ENCODE data around the gene TMSB10.
"Not testable (repeated sequence)": the region's sequence is repeated elsewhere in the genome, so short reads cannot be mapped to it uniquely, and the experiment has no call there.

TMSB10 gene

GRCh38 chr2:84902526-84902925, 2.9 kb upstream of the TMSB10 start:
- no peaks in the 10 kb centered on the region for H3K9me3 Mint-ChIP-seq
- no peak overlapping the region for H3K4me3 Mint-ChIP-seq
- no peaks in the 10 kb centered on the region for H3K27me3 Mint-ChIP-seq
- H3K36me3 Mint-ChIP-seq (ENCODE audit: low read depth), result peaks cover 26% of the 10 kb centered on the region
- intact Hi-C loops (cut with micrococcal nuclease), result no loop called here
- peaks cover 68% of the 10 kb centered on the region for H3K4me1 Mint-ChIP-seq (ENCODE audit: low read depth)
- H3K27ac Mint-ChIP-seq, result peak overlapping the region; percentile 56

DNA sequence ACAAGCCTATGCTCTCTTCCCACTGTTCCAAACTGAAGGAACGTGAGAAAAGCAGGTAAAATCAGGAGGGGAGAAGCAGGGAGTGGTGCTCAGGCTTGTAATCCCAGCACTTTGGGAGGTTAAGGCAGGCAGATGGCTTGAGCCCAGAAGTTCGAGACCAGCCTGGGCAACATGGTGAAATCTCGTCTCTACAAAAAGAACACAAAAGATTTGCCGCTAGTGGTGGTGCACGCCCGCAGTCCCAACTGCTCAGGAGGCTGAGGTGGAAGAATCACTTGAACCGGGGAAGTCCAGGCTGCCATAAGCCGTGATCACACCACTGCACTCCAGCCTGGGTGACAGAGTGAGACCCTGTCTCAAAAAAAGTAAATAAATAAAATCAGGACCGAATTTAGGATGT, 1.3 kb upstream of the TMSB10 start:
- H3K27me3 Mint-ChIP-seq, result no peaks in the 10 kb centered on the region
- H3K36me3 Mint-ChIP-seq (ENCODE audit: low read depth), result peaks cover 36% of the 10 kb centered on the region
- intact Hi-C loops (cut with micrococcal nuclease), result loop anchor here (2.0 kb wide), 1 partner anchor 15 kb away; no protein-coding TSS in a partner anchor
- peaks cover 68% of the 10 kb centered on the region for H3K4me1 Mint-ChIP-seq (ENCODE audit: low read depth)
- peak overlapping the region; percentile 98 for H3K27ac Mint-ChIP-seq
- peak overlapping the region; percentile 98 for H3K4me3 Mint-ChIP-seq
- H3K9me3 Mint-ChIP-seq, result no peaks in the 10 kb centered on the region

- Mint-ChIP-seq H3K4me3 (peak overlapping the region; percentile 98), H3K9me3 (no peaks in the 10 kb centered on the region), H3K27me3 (no peaks in the 10 kb centered on the region), H3K4me1 (ENCODE audit: low read depth) (peaks cover 68% of the 10 kb centered on the region), H3K36me3 (ENCODE audit: low read depth) (peaks cover 42% of the 10 kb centered on the region), H3K27ac (peak overlapping the region; percentile 98)
- intact Hi-C loops (cut with micrococcal nuclease), result loop anchor here (2.0 to 5.0 kb wide), 2 partner anchors 16 to 72 kb away; no protein-coding TSS in a partner anchor
These were observed 710 bp upstream of the TMSB10 start for GRCh38 chr2:84904717-84905174.

GRCh38 chr2:84906108-84906899, 848 bp downstream of the TMSB10 start:
- intact Hi-C loops (cut with micrococcal nuclease), result loop anchor here (5.0 kb wide), 1 partner anchor 74 kb away; no protein-coding TSS in a partner anchor
- H3K36me3 Mint-ChIP-seq (ENCODE audit: low read depth), result peaks cover 47% of the 10 kb centered on the region

DNA sequence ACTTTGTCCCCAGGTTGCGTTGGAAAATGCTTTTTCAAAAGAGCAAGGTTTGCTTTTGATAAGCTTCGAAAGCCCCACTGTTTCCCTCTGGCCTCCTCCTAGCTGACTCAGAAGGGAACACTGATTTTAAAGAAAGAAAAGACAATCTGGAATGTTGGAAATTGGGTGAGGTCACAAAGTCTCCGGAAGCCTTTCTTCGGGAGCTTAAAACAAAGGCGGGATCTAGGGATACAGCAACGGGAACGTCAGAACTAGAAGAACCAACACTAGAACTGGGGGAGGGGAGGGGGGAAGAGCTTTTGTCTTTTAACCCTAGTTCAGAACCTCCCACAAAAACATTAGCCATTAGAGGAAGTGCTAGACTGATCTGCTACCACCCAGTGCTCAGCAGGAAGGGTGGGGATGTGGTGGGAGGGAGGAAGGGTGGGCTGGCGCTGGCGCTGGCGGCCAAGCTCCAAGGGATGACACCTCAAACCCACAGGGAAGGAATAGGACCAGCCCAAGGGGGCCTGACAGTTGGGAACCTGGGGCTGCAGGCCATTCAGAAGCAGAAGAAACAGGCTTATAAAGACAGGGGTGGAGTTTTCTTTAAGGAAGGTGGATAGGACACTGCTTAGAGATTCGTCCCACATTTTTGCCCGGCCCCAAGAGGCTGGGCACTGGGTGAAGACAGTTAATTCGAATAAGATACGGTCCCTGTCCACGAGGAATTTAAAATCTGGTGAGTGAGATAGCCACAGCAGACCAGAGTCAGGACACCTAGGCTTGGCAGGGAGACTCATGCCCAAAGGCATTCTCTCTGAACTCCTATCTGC, 1.7 kb downstream of the TMSB10 start:
- H3K4me3 Mint-ChIP-seq, result peak overlapping the region; percentile 98
- no peaks in the 10 kb centered on the region for H3K9me3 Mint-ChIP-seq
- H3K27me3 Mint-ChIP-seq, result no peaks in the 10 kb centered on the region
- H3K4me1 Mint-ChIP-seq (ENCODE audit: low read depth), result peaks cover 60% of the 10 kb centered on the region
- H3K36me3 Mint-ChIP-seq (ENCODE audit: low read depth), result peaks cover 47% of the 10 kb centered on the region
- H3K27ac Mint-ChIP-seq, result peak overlapping the region; percentile 98
- intact Hi-C loops (cut with micrococcal nuclease), result loop anchor here (5.0 kb wide), 1 partner anchor 75 kb away; no protein-coding TSS in a partner anchor

More at GRCh38 chr2:84906108-84906899, 848 bp downstream of the TMSB10 start:
- Mint-ChIP-seq H3K27ac (peak overlapping the region; percentile 98), H3K27me3 (no peaks in the 10 kb centered on the region), H3K4me1 (ENCODE audit: low read depth) (peaks cover 59% of the 10 kb centered on the region), H3K9me3 (no peaks in the 10 kb centered on the region), H3K4me3 (peak overlapping the region; percentile 98)

GRCh38 chr2:84908948-84909713, 3.7 kb downstream of the TMSB10 start:
- peaks cover 47% of the 10 kb centered on the region for H3K36me3 Mint-ChIP-seq (ENCODE audit: low read depth)
- H3K27me3 Mint-ChIP-seq, result no peaks in the 10 kb centered on the region
- H3K27ac Mint-ChIP-seq, result peak overlapping the region; percentile 98
- intact Hi-C loops (cut with micrococcal nuclease), result loop anchor here (1.0 to 5.0 kb wide), 3 partner anchors 10 to 77 kb away; no protein-coding TSS in a partner anchor
- peaks cover 47% of the 10 kb centered on the region for H3K4me1 Mint-ChIP-seq (ENCODE audit: low read depth)
- no peaks in the 10 kb centered on the region for H3K9me3 Mint-ChIP-seq
- H3K4me3 Mint-ChIP-seq, result peak overlapping the region; percentile 34

DNA sequence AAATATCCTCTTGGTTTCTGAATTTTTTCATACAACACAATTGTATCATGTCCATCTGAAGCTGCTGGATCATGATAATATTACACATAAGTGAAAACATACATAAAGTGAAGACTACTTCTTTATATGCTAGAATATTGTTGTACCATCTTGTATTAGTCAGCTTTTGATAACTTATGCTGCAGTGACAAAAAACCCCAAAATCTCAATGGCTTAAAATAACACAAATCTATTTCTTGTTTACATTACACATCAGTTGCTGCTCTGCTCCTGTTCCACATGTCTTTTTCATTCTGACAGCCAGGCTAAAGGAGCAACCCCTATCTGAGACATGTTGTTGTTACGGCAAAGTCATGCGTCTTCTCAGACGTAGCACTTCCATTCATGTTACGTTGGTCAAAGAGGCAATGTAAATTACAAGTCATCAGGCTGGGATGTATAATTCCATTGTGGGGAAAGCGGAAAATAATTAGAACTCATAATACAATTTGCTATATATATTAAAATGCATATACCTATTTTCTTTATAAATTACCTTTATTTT, 5.8 kb downstream of the TMSB10 start:
- Mint-ChIP-seq H3K27ac (peak overlapping the region; percentile 48), H3K27me3 (no peaks in the 10 kb centered on the region), H3K4me1 (ENCODE audit: low read depth) (peaks cover 42% of the 10 kb centered on the region), H3K4me3 (no peak overlapping the region), H3K9me3 (no peaks in the 10 kb centered on the region), H3K36me3 (ENCODE audit: low read depth) (peaks cover 34% of the 10 kb centered on the region)
- intact Hi-C loops (cut with micrococcal nuclease), result no loop called here

DNA sequence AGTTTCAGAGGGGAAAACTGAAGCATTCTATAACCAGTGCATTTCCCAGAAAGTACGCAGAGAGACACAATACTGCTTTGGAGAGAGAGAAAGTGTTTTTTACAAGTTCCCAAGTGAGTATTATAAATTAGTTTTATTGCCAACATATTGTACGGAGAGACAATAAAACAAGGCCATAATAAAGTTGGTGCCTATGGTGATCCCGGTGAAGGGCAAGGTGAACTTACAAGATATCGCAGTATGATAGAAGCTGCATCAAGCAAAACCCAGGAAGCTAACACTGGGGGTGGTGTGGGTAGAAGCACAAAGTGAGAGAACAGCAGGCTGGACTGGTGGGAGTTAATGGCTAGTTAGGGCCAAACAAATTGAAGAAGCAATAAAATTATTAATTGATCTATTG, 7.5 kb downstream of the TMSB10 start:
- no peaks in the 10 kb centered on the region for H3K27me3 Mint-ChIP-seq
- peaks cover 32% of the 10 kb centered on the region for H3K4me1 Mint-ChIP-seq (ENCODE audit: low read depth)
- no peak overlapping the region for H3K4me3 Mint-ChIP-seq
- intact Hi-C loops (cut with micrococcal nuclease), result no loop called here
- H3K36me3 Mint-ChIP-seq (ENCODE audit: low read depth), result peaks cover 18% of the 10 kb centered on the region
- H3K9me3 Mint-ChIP-seq, result no peaks in the 10 kb centered on the region
- H3K27ac Mint-ChIP-seq, result no peak overlapping the region

DNA sequence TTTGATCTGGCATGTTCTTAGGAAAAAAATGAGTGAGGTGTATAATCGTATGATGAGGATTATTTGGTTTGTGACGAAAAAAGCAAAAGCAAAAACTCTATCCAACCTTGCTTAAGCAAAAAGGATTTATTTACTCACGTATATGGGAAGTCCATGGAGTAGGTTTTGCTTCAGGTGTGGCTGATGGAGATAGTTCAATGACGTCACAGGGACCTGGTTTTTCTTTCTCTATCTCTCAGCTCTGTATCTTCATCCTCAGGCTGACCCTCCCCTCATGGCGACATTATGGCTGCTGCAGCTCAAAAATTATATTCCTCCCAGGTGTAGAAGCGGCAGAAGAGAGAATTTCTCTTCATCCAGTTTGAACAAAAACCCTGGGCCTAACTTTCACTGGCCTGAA, 8.9 kb downstream of the TMSB10 start:
- intact Hi-C loops (cut with micrococcal nuclease), result no loop called here
- no peaks in the 10 kb centered on the region for H3K9me3 Mint-ChIP-seq
- no peak overlapping the region for H3K27ac Mint-ChIP-seq

GRCh38 chr2:84915675-84916074, 10.2 kb downstream of the TMSB10 start:
- intact Hi-C loops (cut with micrococcal nuclease); H3K27me3 Mint-ChIP-seq; H3K4me3 Mint-ChIP-seq; H3K27ac Mint-ChIP-seq; H3K36me3 Mint-ChIP-seq (ENCODE audit: low read depth); H3K9me3 Mint-ChIP-seq: not testable (repeated sequence)
- peaks cover 32% of the 10 kb centered on the region for H3K4me1 Mint-ChIP-seq (ENCODE audit: low read depth)

More for the DNA sequence above, 8.9 kb downstream of the TMSB10 start:
- Mint-ChIP-seq H3K4me3 (no peak overlapping the region), H3K27me3 (no peaks in the 10 kb centered on the region), H3K4me1 (ENCODE audit: low read depth) (peaks cover 28% of the 10 kb centered on the region), H3K36me3 (ENCODE audit: low read depth) (peaks cover 9% of the 10 kb centered on the region)

DNA sequence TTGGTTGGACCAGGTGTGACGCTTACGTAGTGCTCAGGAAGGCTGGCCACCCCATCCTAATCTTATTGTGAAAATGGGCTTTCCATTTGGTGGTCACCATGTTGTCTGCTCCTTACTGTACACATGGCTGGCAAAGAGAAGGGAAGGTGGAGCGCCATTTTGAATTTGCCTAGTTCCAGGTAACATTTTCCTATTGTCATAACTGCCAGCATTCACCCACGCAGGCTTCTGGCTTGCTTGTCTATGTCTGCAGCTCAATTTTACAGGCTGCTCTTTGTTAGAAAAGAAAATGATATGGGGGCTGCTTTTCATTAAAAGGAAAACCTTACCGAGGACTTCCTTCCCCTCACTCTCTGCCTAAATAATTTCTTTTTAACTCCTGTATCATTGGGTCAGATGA, 12.4 kb downstream of the TMSB10 start:
- intact Hi-C loops (cut with micrococcal nuclease); H3K4me3 Mint-ChIP-seq; H3K9me3 Mint-ChIP-seq; H3K27me3 Mint-ChIP-seq; H3K36me3 Mint-ChIP-seq (ENCODE audit: low read depth): not testable (repeated sequence)
- Mint-ChIP-seq H3K4me1 (ENCODE audit: low read depth) (peaks cover 24% of the 10 kb centered on the region), H3K27ac (peak overlapping the region; percentile 81)

DNA sequence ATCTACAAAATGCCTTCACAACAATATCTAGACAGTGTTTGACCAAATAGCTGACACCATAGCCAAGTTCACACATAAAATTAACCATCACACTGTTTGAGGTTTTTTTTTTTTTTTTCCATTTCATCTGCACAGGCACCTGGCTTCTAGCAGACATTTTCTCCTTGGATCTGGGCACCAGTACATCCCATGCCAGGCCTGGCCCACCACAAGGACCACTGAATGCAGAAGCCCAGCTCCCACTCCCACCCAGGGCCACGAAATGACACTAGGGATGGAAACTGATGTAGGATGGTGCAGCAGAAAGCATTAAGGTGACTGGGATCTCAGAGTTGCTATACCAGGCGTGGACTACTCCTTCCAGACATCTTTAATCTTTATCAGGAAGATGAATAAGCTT, 13.0 kb downstream of the TMSB10 start:
- Mint-ChIP-seq H3K27ac (peak overlapping the region; percentile 81), H3K27me3 (no peaks in the 10 kb centered on the region), H3K36me3 (ENCODE audit: low read depth) (no peaks in the 10 kb centered on the region), H3K4me1 (ENCODE audit: low read depth) (peaks cover 24% of the 10 kb centered on the region), H3K9me3 (no peaks in the 10 kb centered on the region), H3K4me3 (no peak overlapping the region)
- intact Hi-C loops (cut with micrococcal nuclease), result no loop called here

- Mint-ChIP-seq H3K4me3 (peak overlapping the region; percentile 23), H3K9me3 (no peaks in the 10 kb centered on the region), H3K27me3 (no peaks in the 10 kb centered on the region), H3K4me1 (ENCODE audit: low read depth) (peaks cover 37% of the 10 kb centered on the region), H3K27ac (peak overlapping the region; percentile 81), H3K36me3 (ENCODE audit: low read depth) (no peaks in the 10 kb centered on the region)
- intact Hi-C loops (cut with micrococcal nuclease), result loop anchor here (1.0 kb wide), 1 partner anchor 11 kb away; no protein-coding TSS in a partner anchor
These were observed 14.6 kb downstream of the TMSB10 start for GRCh38 chr2:84919885-84920580.

Data from dendritic cell treated with granulocyte-macrophage colony-stimulating factor and Interleukin-4, amounts not matched to agents 40 ng/mL and 50 ng/mL, for 4 days (primary cell).